IPS-20b (cell line): Measurements from ENCODE around the gene CDKN2D.
"Not testable (repeated sequence)": the region's sequence is repeated elsewhere in the genome, so short reads cannot be mapped to it uniquely, and the experiment has no call there.

Experiments
- H3K27ac ChIP-seq: one replicate; pipeline ENCODE4 v1.5.1; 2013; ENCODE audit warnings: low read length
- H3K27me3 ChIP-seq: 2 replicates; pipeline ENCODE4 v1.6.1; 2013; ENCODE audit warnings: mild to moderate bottlenecking, low read length, inconsistent platforms; ENCODE audit not compliant: insufficient read depth
- H3K36me3 ChIP-seq: 2 replicates; pipeline ENCODE4 v1.6.1; 2013; ENCODE audit warnings: low read depth, mild to moderate bottlenecking, inconsistent platforms, low read length, moderate library complexity; ENCODE audit not compliant: insufficient read depth
- H3K4me1 ChIP-seq: 2 replicates; pipeline ENCODE4 v1.6.1; 2013; ENCODE audit warnings: mild to moderate bottlenecking, control low read depth, inconsistent platforms, low read length, moderate library complexity; ENCODE audit not compliant: insufficient read depth
- H3K4me3 ChIP-seq: 2 replicates; pipeline ENCODE4 v1.5.1; 2013; ENCODE audit warnings: mild to moderate bottlenecking, low read length, inconsistent platforms
- H3K9ac ChIP-seq: 2 replicates; pipeline ENCODE4 v1.6.1; 2013; ENCODE audit warnings: low read depth, mild to moderate bottlenecking, inconsistent platforms, low read length, moderate library complexity
- H3K9me3 ChIP-seq: 2 replicates; pipeline ENCODE4 v1.6.1; 2013; ENCODE audit warnings: mild to moderate bottlenecking, low read depth, low read length, inconsistent platforms; ENCODE audit not compliant: insufficient read depth

CDKN2D gene

GRCh38 chr19:10560154-10560553 lies 8.6 kb downstream of the CDKN2D start:
- H3K4me1 ChIP-seq, result no peaks in the 10 kb centered on the region; the same call in 1 of the 2 replicates

GRCh38 chr19:10557603-10558197 lies 11.1 kb downstream of the CDKN2D start:
- Histone ChIP-seq H3K9ac (no peak overlapping the region), H3K4me1 (no peaks in the 10 kb centered on the region), H3K36me3 (peaks cover 93% of the 10 kb centered on the region), H3K27ac (no peak overlapping the region), H3K4me3 (no peak overlapping the region), H3K27me3 (no peaks in the 10 kb centered on the region), H3K9me3 (no peaks in the 10 kb centered on the region)

More at GRCh38 chr19:10560154-10560553, 8.6 kb downstream of the CDKN2D start:
- Histone ChIP-seq H3K9me3 (no peaks in the 10 kb centered on the region), H3K4me3 (no peak overlapping the region), H3K9ac (no peak overlapping the region), H3K36me3 (peaks cover 70% of the 10 kb centered on the region), H3K27ac (no peak overlapping the region), H3K27me3 (no peaks in the 10 kb centered on the region)

- Histone ChIP-seq H3K27me3 (no peaks in the 10 kb centered on the region), H3K9ac (no peak overlapping the region), H3K4me1 (no peaks in the 10 kb centered on the region), H3K36me3 (peaks cover 90% of the 10 kb centered on the region), H3K27ac (no peak overlapping the region), H3K9me3 (no peaks in the 10 kb centered on the region), H3K4me3 (no peak overlapping the region)
These were observed 13.2 kb downstream of the CDKN2D start for GRCh38 chr19:10555610-10555973.

- Histone ChIP-seq H3K4me3 (no peak overlapping the region), H3K9me3 (no peaks in the 10 kb centered on the region), H3K4me1 (no peaks in the 10 kb centered on the region), H3K27me3 (no peaks in the 10 kb centered on the region), H3K27ac (no peak overlapping the region), H3K9ac (no peak overlapping the region), H3K36me3 (peaks cover 90% of the 10 kb centered on the region)
These were observed 13.8 kb downstream of the CDKN2D start for GRCh38 chr19:10554760-10555609.

GRCh38 chr19:10553943-10554381 lies 14.8 kb downstream of the CDKN2D start:
- Histone ChIP-seq H3K36me3 (peaks cover 86% of the 10 kb centered on the region), H3K4me1 (no peaks in the 10 kb centered on the region), H3K9me3 (no peaks in the 10 kb centered on the region), H3K4me3 (no peak overlapping the region), H3K27ac (no peak overlapping the region), H3K9ac (no peak overlapping the region), H3K27me3 (no peaks in the 10 kb centered on the region)

GRCh38 chr19:10553087-10553667 lies 15.6 kb downstream of the CDKN2D start:
- Histone ChIP-seq H3K4me1 (no peaks in the 10 kb centered on the region), H3K27ac (no peak overlapping the region), H3K9me3 (no peaks in the 10 kb centered on the region), H3K36me3 (peaks cover 87% of the 10 kb centered on the region), H3K27me3 (no peaks in the 10 kb centered on the region), H3K4me3 (no peak overlapping the region), H3K9ac (no peak overlapping the region)

- Histone ChIP-seq H3K9me3 (no peaks in the 10 kb centered on the region), H3K27ac (no peak overlapping the region), H3K9ac (no peak overlapping the region), H3K4me1 (no peaks in the 10 kb centered on the region), H3K27me3 (no peaks in the 10 kb centered on the region), H3K36me3 (peaks cover 82% of the 10 kb centered on the region), H3K4me3 (no peak overlapping the region)
These were observed 16.2 kb downstream of the CDKN2D start for GRCh38 chr19:10552510-10553053.

GRCh38 chr19:10551698-10552301 lies 17.0 kb downstream of the CDKN2D start:
- Histone ChIP-seq H3K9me3 (no peaks in the 10 kb centered on the region), H3K4me1 (no peaks in the 10 kb centered on the region), H3K9ac (no peak overlapping the region), H3K36me3 (peaks cover 83% of the 10 kb centered on the region), H3K27me3 (no peaks in the 10 kb centered on the region), H3K4me3 (no peak overlapping the region), H3K27ac (no peak overlapping the region)

- not testable (repeated sequence) for H3K27ac ChIP-seq, H3K9me3 ChIP-seq, H3K27me3 ChIP-seq, H3K9ac ChIP-seq, H3K4me3 ChIP-seq, H3K4me1 ChIP-seq
- H3K36me3 ChIP-seq, result peaks cover 75% of the 10 kb centered on the region
These were observed 17.8 kb downstream of the CDKN2D start for GRCh38 chr19:10551006-10551405.

GRCh38 chr19:10550336-10550735 lies 18.4 kb downstream of the CDKN2D start:
- H3K4me1 ChIP-seq, result no peaks in the 10 kb centered on the region
- H3K9me3 ChIP-seq, result no peaks in the 10 kb centered on the region
- no peak overlapping the region for H3K27ac ChIP-seq
- peaks cover 68% of the 10 kb centered on the region for H3K36me3 ChIP-seq
- no peak overlapping the region for H3K4me3 ChIP-seq
- no peak overlapping the region for H3K9ac ChIP-seq
- no peaks in the 10 kb centered on the region for H3K27me3 ChIP-seq

GRCh38 chr19:10549733-10550132 lies 19.0 kb downstream of the CDKN2D start:
- H3K9me3 ChIP-seq, result no peaks in the 10 kb centered on the region
- H3K9ac ChIP-seq, result no peak overlapping the region
- H3K4me1 ChIP-seq, result no peaks in the 10 kb centered on the region
- H3K4me3 ChIP-seq, result no peak overlapping the region
- H3K36me3 ChIP-seq, result peaks cover 62% of the 10 kb centered on the region
- no peaks in the 10 kb centered on the region for H3K27me3 ChIP-seq
- H3K27ac ChIP-seq, result no peak overlapping the region
